Astrocyte (in vitro differentiated cells and primary cell): ENCODE data around the gene ACSF2. TPM values are rescaled to one million over a fixed set of nuclear protein-coding genes. Genes with fewer than 3 reads are reported as not detected.

ENCODE experiments used
- DNase-seq: peaks from one replicate; pipeline ENCODE4 v3.0.0-alpha.2; 2010; ENCODE audit warnings: low read depth
- FAIRE-seq: peaks from 2 replicates; lab custom pipeline; 2011; peaks lifted over from hg19 to GRCh38; lab: Jason Lieb, UNC
- H2AFZ ChIP-seq: 2 replicates; pipeline ENCODE4 v1.6.0; 2012; ENCODE audit warnings: low read depth, low read length, inconsistent platforms
- H3K27ac ChIP-seq: 2 replicates; pipeline ENCODE4 v1.5.1; 2011; ENCODE audit warnings: low read depth, low read length, inconsistent platforms
- H3K27me3 ChIP-seq: 2 replicates; pipeline ENCODE4 v1.6.0; 2011; ENCODE audit warnings: low read length, inconsistent platforms; ENCODE audit not compliant: insufficient read depth
- H3K36me3 ChIP-seq: 2 replicates; pipeline ENCODE4 v1.5.1; 2011; ENCODE audit warnings: low read length, inconsistent platforms; ENCODE audit not compliant: insufficient read depth
- H3K4me1 ChIP-seq: 2 replicates; pipeline ENCODE4 v1.5.1; 2011; ENCODE audit warnings: low read length, inconsistent platforms; ENCODE audit not compliant: insufficient read depth
- H3K4me2 ChIP-seq: 2 replicates; pipeline ENCODE4 v1.6.0; 2012; ENCODE audit warnings: low read length, inconsistent platforms
- H3K4me3 ChIP-seq: 2 replicates; pipeline ENCODE4 v1.5.1; 2011; ENCODE audit warnings: low read depth, mild to moderate bottlenecking, low read length, inconsistent platforms; ENCODE audit not compliant: insufficient read depth
- H3K79me2 ChIP-seq: 2 replicates; pipeline ENCODE4 v1.6.0; 2012; ENCODE audit warnings: mild to moderate bottlenecking, low read length, inconsistent platforms; ENCODE audit not compliant: insufficient read depth
- H3K9ac ChIP-seq: 2 replicates; pipeline ENCODE4 v1.6.0; 2012; ENCODE audit warnings: mild to moderate bottlenecking, low read length, inconsistent platforms
- H3K9me3 ChIP-seq: 2 replicates; pipeline ENCODE4 v1.5.1; 2012; ENCODE audit warnings: low read depth, mild to moderate bottlenecking, low read length, inconsistent platforms; ENCODE audit not compliant: insufficient read depth
- H4K20me1 ChIP-seq: 2 replicates; pipeline ENCODE4 v1.6.0; 2012; ENCODE audit warnings: low read length, inconsistent platforms; ENCODE audit not compliant: insufficient read depth
- H3K27ac Mint-ChIP-seq: one replicate; pipeline ENCODE4 v1.8.0; 2021; ENCODE audit warnings: mild to moderate bottlenecking, mixed read lengths; ENCODE audit not compliant: unreplicated experiment
- H3K27me3 Mint-ChIP-seq: one replicate; pipeline ENCODE4 v1.8.0; 2021; ENCODE audit warnings: low read depth, mixed read lengths; ENCODE audit not compliant: unreplicated experiment
- H3K36me3 Mint-ChIP-seq: one replicate; pipeline ENCODE4 v1.8.0; 2021; ENCODE audit warnings: low read depth, mixed read lengths; ENCODE audit not compliant: unreplicated experiment
- H3K4me1 Mint-ChIP-seq: one replicate; pipeline ENCODE4 v1.8.0; 2021; ENCODE audit warnings: low read depth, mixed read lengths; ENCODE audit not compliant: unreplicated experiment
- H3K4me3 Mint-ChIP-seq: one replicate; pipeline ENCODE4 v1.8.0; 2021; ENCODE audit warnings: mild to moderate bottlenecking, moderate library complexity, mixed read lengths; ENCODE audit not compliant: unreplicated experiment
- H3K9me3 Mint-ChIP-seq: one replicate; pipeline ENCODE4 v1.8.0; 2021; ENCODE audit warnings: mild to moderate bottlenecking, mixed read lengths; ENCODE audit not compliant: unreplicated experiment
- CTCF ChIP-seq: IDR thresholded peaks from 2 replicates; pipeline ENCODE4 v1.5.1; 2011; ENCODE audit warnings: low read depth, mild to moderate bottlenecking, inconsistent platforms, low read length, moderate library complexity; ENCODE audit not compliant: insufficient read depth
- EZH2 ChIP-seq: IDR thresholded peaks from 2 replicates; pipeline ENCODE4 v1.6.1; 2012; ENCODE audit warnings: mild to moderate bottlenecking, low read length, inconsistent platforms; ENCODE audit not compliant: insufficient read depth
- total RNA-seq: library from RNA; stranded (reverse); gene quantifications from 2 replicates; pipeline ENCODE4 v1.2.1, GENCODE V29; 2021

Gene ACSF2
- total RNA-seq, 1 donor from 2014 or later = 28.3 TPM

GRCh38 chr17:50380369-50381259 lies 45.4 kb upstream of the ACSF2 start:
- Histone ChIP-seq H3K27me3 (no peaks in the 10 kb centered on the region), H2AFZ (no peak overlapping the region), H3K9ac (no peak overlapping the region), H3K36me3 (peaks cover 54% of the 10 kb centered on the region), H3K27ac (no peak overlapping the region), H3K4me2 (no peak overlapping the region), H3K79me2 (peaks cover 7% of the 10 kb centered on the region), H3K9me3 (no peaks in the 10 kb centered on the region), H3K4me3 (no peak overlapping the region), H4K20me1 (peaks cover 61% of the 10 kb centered on the region), H3K4me1 (peaks cover 5% of the 10 kb centered on the region)
- Mint-ChIP-seq H3K27ac (no peak overlapping the region), H3K36me3 (peaks cover 13% of the 10 kb centered on the region), H3K4me1 (peaks cover 4% of the 10 kb centered on the region), H3K27me3 (no peaks in the 10 kb centered on the region), H3K4me3 (no peak overlapping the region), H3K9me3 (no peaks in the 10 kb centered on the region)
- TF ChIP-seq CTCF = no peak
- DNase-seq (no peak), FAIRE-seq (no peak)

- Mint-ChIP-seq H3K4me3 (no peak overlapping the region), H3K36me3 (peaks cover 13% of the 10 kb centered on the region), H3K27me3 (no peaks in the 10 kb centered on the region), H3K4me1 (peaks cover 4% of the 10 kb centered on the region), H3K9me3 (no peaks in the 10 kb centered on the region), H3K27ac (no peak overlapping the region)
- Histone ChIP-seq H3K27me3 (no peaks in the 10 kb centered on the region), H3K9ac (no peak overlapping the region), H4K20me1 (peaks cover 69% of the 10 kb centered on the region), H3K4me2 (no peak overlapping the region), H3K4me3 (no peak overlapping the region), H3K79me2 (peaks cover 7% of the 10 kb centered on the region), H3K4me1 (peaks cover 5% of the 10 kb centered on the region), H3K27ac (no peak overlapping the region), H3K36me3 (peaks cover 61% of the 10 kb centered on the region), H2AFZ (no peak overlapping the region), H3K9me3 (no peaks in the 10 kb centered on the region)
- FAIRE-seq (no peak), DNase-seq (no peak)
- TF ChIP-seq CTCF (no peak), EZH2 (no peak)
Measured at GRCh38 chr17:50381260-50381815, 44.7 kb upstream of the ACSF2 start.

GRCh38 chr17:50381920-50382319 lies 44.1 kb upstream of the ACSF2 start:
- Histone ChIP-seq H3K36me3 (peaks cover 66% of the 10 kb centered on the region), H3K79me2 (peaks cover 10% of the 10 kb centered on the region), H3K27me3 (no peaks in the 10 kb centered on the region), H3K9ac (no peak overlapping the region), H3K4me1 (peaks cover 5% of the 10 kb centered on the region), H2AFZ (no peak overlapping the region), H3K4me3 (no peak overlapping the region), H4K20me1 (peaks cover 74% of the 10 kb centered on the region), H3K9me3 (no peaks in the 10 kb centered on the region), H3K27ac (no peak overlapping the region), H3K4me2 (no peak overlapping the region)
- H3K9me3 Mint-ChIP-seq = no peaks in the 10 kb centered on the region
- H3K4me3 Mint-ChIP-seq = no peak overlapping the region
- H3K4me1 Mint-ChIP-seq = peaks cover 4% of the 10 kb centered on the region
- H3K27me3 Mint-ChIP-seq = no peaks in the 10 kb centered on the region
- H3K27ac Mint-ChIP-seq = no peak overlapping the region
- no peak for DNase-seq
- TF ChIP-seq EZH2 (no peak), CTCF (no peak)
- H3K36me3 Mint-ChIP-seq = peaks cover 13% of the 10 kb centered on the region
- no peak for FAIRE-seq
